Measurements from ENCODE around the gene SPAG5. TPM values are rescaled to one million over a fixed set of nuclear protein-coding genes. Genes with fewer than 3 reads are reported as not detected.

SPAG5 gene
- total and polyA plus RNA-seq, 9 of the 15 experiments (the other 6 are each of a cell fraction or from before 2014, with no cell fraction given): 94.4 to 286 (median 151) TPM

DNA sequence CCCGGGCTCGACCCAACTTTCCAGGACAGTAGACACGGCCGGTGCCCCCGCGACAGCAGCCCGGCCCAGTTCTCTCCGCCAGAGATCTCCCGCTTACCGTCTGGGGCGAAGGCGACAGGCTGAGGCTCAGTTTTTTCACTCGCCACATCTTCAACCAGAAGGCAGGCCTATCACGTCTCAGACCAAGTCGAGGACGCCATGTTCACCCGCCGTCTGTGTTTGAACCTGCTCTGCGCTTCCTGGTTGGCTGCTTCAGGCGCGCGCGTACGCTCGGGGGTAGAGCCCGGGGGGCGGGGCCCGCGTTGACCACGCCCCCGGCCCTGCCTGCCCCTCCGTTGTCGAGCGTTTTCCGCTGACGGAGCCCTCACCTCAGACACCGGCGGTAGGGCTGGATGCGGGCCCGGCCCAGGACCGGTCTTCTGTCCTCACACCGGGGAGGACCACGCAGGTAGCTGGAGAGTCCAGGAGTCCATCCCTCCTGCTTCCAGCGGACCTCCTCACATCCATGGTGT, at the start of gene SPAG5 (continued):
- no peak for TF ChIP-seq ATF6 (CRISPR knock-in tag; IDR thresholded peaks at IDR 0.05)
- peak; percentile 97 for TF ChIP-seq POLR2B (IDR thresholded peaks at IDR 0.05; ENCODE audit: low read depth, partially characterized antibody)
- peak; percentile 100 for TF ChIP-seq RBFOX2 (IDR thresholded peaks at IDR 0.05; ENCODE audit: low read depth, low read length)
- no peak for TF ChIP-seq PTBP1 (IDR thresholded peaks at IDR 0.05; ENCODE audit: low read depth, low read length)
- no peak for TF ChIP-seq BACH1 (tag; IDR thresholded peaks at IDR 0.05)
- peak; percentile 87 to 89 for TF ChIP-seq NRF1 (conservative IDR thresholded peaks at IDR 0.05 in 1 of 2, IDR thresholded peaks at IDR 0.05 in 1 of 2)
- no peak for TF ChIP-seq ZNF518B (CRISPR knock-in tag; IDR thresholded peaks at IDR 0.05)
- TF ChIP-seq SMAD1 (IDR thresholded peaks at IDR 0.05; ENCODE audit: low read depth, low read length, partially characterized antibody): peak; percentile 59
- TF ChIP-seq TCF3 (CRISPR knock-in tag; IDR thresholded peaks at IDR 0.05): peak; percentile 22; the same call in 1 of the 2 replicates
- peak; percentile 97 for TF ChIP-seq CXXC5 (CRISPR knock-in tag; IDR thresholded peaks at IDR 0.05)
- TF ChIP-seq, protein P1, sequence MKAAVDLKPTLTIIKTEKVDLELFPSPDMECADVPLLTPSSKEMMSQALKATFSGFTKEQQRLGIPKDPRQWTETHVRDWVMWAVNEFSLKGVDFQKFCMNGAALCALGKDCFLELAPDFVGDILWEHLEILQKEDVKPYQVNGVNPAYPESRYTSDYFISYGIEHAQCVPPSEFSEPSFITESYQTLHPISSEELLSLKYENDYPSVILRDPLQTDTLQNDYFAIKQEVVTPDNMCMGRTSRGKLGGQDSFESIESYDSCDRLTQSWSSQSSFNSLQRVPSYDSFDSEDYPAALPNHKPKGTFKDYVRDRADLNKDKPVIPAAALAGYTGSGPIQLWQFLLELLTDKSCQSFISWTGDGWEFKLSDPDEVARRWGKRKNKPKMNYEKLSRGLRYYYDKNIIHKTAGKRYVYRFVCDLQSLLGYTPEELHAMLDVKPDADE (conservative IDR thresholded peaks at IDR 0.05; ENCODE audit: control insufficient read depth, low read depth, low read length): peak; percentile 66; the same call in 1 of the 2 replicates
- TF ChIP-seq, protein P2, sequence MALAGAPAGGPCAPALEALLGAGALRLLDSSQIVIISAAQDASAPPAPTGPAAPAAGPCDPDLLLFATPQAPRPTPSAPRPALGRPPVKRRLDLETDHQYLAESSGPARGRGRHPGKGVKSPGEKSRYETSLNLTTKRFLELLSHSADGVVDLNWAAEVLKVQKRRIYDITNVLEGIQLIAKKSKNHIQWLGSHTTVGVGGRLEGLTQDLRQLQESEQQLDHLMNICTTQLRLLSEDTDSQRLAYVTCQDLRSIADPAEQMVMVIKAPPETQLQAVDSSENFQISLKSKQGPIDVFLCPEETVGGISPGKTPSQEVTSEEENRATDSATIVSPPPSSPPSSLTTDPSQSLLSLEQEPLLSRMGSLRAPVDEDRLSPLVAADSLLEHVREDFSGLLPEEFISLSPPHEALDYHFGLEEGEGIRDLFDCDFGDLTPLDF (CRISPR knock-in tag; IDR thresholded peaks at IDR 0.05): peak; percentile 98
- TF ChIP-seq, protein P3, sequence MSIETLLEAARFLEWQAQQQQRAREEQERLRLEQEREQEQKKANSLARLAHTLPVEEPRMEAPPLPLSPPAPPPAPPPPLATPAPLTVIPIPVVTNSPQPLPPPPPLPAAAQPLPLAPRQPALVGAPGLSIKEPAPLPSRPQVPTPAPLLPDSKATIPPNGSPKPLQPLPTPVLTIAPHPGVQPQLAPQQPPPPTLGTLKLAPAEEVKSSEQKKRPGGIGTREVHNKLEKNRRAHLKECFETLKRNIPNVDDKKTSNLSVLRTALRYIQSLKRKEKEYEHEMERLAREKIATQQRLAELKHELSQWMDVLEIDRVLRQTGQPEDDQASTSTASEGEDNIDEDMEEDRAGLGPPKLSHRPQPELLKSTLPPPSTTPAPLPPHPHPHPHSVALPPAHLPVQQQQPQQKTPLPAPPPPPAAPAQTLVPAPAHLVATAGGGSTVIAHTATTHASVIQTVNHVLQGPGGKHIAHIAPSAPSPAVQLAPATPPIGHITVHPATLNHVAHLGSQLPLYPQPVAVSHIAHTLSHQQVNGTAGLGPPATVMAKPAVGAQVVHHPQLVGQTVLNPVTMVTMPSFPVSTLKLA (conservative IDR thresholded peaks at IDR 0.05): peak; percentile 80 to 84
- peak; percentile 66 for TF ChIP-seq ZNF511 (CRISPR knock-in tag; IDR thresholded peaks at IDR 0.05)
- TF ChIP-seq SAP30 (IDR thresholded peaks at IDR 0.05; ENCODE audit: borderline replicate concordance, insufficient read depth, low read depth, low read length, poor library complexity, severe bottlenecking): peak; percentile 78
- TF ChIP-seq MAFG (tag; conservative IDR thresholded peaks at IDR 0.05): no peak

Measured in K562 (cell line).